ENCODE data around the gene PTF1A. TPM values are rescaled to one million over a fixed set of nuclear protein-coding genes. Genes with fewer than 3 reads are reported as not detected.
"Not testable (repeated sequence)": the region's sequence is repeated elsewhere in the genome, so short reads cannot be mapped to it uniquely, and the experiment has no call there.

The PTF1A gene
- total RNA-seq, 1 experiment from 2014 or later = not detected

DNA sequence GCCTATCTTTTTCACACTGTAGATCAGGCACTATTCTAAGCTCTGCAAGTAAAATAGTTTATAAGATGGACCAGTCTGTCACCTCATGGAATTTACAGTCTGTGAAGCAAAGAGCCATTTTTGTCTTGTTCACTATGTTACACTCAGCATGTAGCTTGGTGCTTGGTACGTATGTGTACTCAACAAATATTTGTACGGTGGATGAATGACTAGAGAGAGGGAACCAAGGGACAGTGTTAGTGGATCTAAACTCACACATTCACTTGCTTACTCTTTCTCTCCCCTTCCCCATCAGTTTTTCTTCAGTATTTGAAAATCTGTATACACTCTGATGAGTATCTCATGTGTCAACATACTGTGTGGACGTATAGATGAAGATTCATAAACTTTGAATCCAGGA is 45.9 kb downstream of the PTF1A start (continued):
- TF ChIP-seq, protein P1, sequence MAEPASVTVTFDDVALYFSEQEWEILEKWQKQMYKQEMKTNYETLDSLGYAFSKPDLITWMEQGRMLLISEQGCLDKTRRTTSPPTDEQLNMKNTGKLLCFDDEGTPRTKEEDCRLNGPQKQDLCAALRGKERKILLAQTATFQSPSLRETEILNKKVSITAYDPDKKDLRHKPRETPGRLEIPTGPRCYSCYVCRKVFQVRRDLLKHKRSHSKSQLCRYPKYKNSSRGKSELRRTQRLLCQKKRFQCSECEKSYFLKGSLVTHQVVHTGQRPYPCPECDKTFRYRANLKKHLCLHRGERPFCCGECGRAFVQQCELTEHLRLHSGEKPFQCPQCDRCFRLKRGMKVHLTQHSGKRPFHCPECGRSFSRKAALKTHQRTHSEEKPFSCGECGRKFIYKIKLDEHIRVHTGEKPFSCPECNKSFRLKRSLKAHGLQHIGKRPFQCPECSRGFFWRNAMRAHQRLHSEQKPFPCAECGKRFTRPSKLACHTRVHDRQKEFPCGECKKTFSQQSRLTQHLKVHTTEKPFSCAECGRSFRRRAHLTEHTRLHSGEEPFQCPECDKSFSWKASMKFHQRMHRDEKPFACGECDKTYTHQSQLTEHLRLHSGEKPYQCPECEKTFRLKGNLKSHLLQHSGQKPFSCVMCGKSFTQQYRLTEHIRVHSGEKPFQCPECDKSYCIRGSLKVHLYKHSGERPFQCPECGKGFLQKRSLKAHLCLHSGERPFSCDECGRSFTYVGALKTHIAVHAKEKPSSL (CRISPR knock-in tag; conservative IDR thresholded peaks at IDR 0.05) = no peak
- no peak for TF ChIP-seq CBFB (CRISPR knock-in tag; IDR thresholded peaks at IDR 0.05; ENCODE audit: low read depth)
- TF ChIP-seq ELF4 (CRISPR knock-in tag; IDR thresholded peaks at IDR 0.05; ENCODE audit: low read depth) = no peak
- no peak for TF ChIP-seq ZNF121 (CRISPR knock-in tag; IDR thresholded peaks at IDR 0.05)
- TF ChIP-seq NR2C2 (CRISPR knock-in tag; IDR thresholded peaks at IDR 0.05) = no peak

DNA sequence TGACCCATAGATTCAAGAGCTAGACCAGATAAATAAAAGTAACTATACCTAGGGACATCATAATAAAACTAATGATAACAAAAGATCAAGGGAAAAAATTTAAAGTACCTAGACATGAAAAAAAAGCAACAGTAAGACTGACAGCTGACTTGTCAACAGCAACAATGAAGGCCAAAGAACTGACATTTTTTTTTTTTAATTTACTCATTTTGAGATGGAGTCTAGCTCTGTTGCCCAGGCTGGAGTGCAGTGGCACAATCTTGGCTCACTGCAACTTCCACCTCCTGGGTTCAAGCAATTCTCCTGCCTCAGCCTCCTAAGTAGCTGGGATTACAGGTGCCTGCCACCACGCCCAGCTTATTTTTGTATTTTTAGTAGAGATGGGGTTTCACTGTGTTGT is 49.7 kb downstream of the PTF1A start:
- TF ChIP-seq ZNF317 (CRISPR knock-in tag; IDR thresholded peaks at IDR 0.05; ENCODE audit: borderline replicate concordance, low read depth) = peak; percentile 71; the same call in 1 of the 2 replicates
- H3K27me3 Mint-ChIP-seq (ENCODE audit: low read depth); H3K27ac Mint-ChIP-seq; H3K4me3 Mint-ChIP-seq; H3K4me1 Mint-ChIP-seq; H3K36me3 Mint-ChIP-seq; DNase-seq (ENCODE audit: low spot score); POLR2A ChIA-PET; ATAC-seq; CTCF ChIA-PET: not testable (repeated sequence)
- H3K9me3 Mint-ChIP-seq = peaks cover 40% of the 10 kb centered on the region

Other genes with a start within 250 kb of the PTF1A start
- 9.6 to 15.0 TPM (median 14.1 TPM) in 3 replicates for gene MSRB2, start 96.7 kb upstream of the PTF1A start, total RNA-seq (2021)
- 0.07 TPM in 1 of 3 replicates, not detected in the others for gene C10orf67, start 152.5 kb downstream of the PTF1A start, total RNA-seq (2021)
- gene OTUD1, start 246.8 kb downstream of the PTF1A start, total RNA-seq (2021) = 7.9 to 9.8 TPM (median 9.0 TPM) in 3 replicates

All from WTC11 (cell line).